ENCODE results near the gene EPB41L5.

The EPB41L5 gene

GRCh38 chr2:120034621-120035020 lies 21.7 kb downstream of the EPB41L5 start:
- no peak for TF ChIP-seq REST (IDR thresholded peaks at IDR 0.05; ENCODE audit: insufficient replicate concordance, low read depth)
- no peak for TF ChIP-seq SPI1 (IDR thresholded peaks at IDR 0.05; ENCODE audit: borderline replicate concordance, low read depth)
- TF ChIP-seq GABPA (IDR thresholded peaks at IDR 0.05; ENCODE audit: low read depth), result no peak
- no peak for TF ChIP-seq POLR2AphosphoS5 (IDR thresholded peaks at IDR 0.05; ENCODE audit: low read depth)
- TF ChIP-seq CTCF (IDR thresholded peaks at IDR 0.05; ENCODE audit: insufficient read depth, low read length), result no peak
- DNase-seq (ENCODE audit: low read depth in 1 of 2, low spot score in 1 of 2), result no peak
- Histone ChIP-seq H3K4me3 (replicated peaks; ENCODE audit: insufficient read depth, low read length) (no peak overlapping the region), H3K27ac (replicated peaks) (no peak overlapping the region), H3K27me3 (ENCODE audit: insufficient read depth, poor library complexity, severe bottlenecking) (no peaks in the 10 kb centered on the region)

GRCh38 chr2:120036145-120036544 lies 23.3 kb downstream of the EPB41L5 start:
- Histone ChIP-seq H3K27me3 (ENCODE audit: insufficient read depth, poor library complexity, severe bottlenecking) (no peaks in the 10 kb centered on the region), H3K27ac (replicated peaks) (no peak overlapping the region), H3K4me3 (replicated peaks; ENCODE audit: insufficient read depth, low read length) (no peak overlapping the region)
- TF ChIP-seq REST (IDR thresholded peaks at IDR 0.05; ENCODE audit: insufficient replicate concordance, low read depth) (no peak), CTCF (IDR thresholded peaks at IDR 0.05; ENCODE audit: insufficient read depth, low read length) (no peak), SPI1 (IDR thresholded peaks at IDR 0.05; ENCODE audit: borderline replicate concordance, low read depth) (no peak), POLR2AphosphoS5 (IDR thresholded peaks at IDR 0.05; ENCODE audit: low read depth) (no peak), GABPA (IDR thresholded peaks at IDR 0.05; ENCODE audit: low read depth) (no peak)
- no peak for DNase-seq (ENCODE audit: low read depth in 1 of 2, low spot score in 1 of 2)

DNA sequence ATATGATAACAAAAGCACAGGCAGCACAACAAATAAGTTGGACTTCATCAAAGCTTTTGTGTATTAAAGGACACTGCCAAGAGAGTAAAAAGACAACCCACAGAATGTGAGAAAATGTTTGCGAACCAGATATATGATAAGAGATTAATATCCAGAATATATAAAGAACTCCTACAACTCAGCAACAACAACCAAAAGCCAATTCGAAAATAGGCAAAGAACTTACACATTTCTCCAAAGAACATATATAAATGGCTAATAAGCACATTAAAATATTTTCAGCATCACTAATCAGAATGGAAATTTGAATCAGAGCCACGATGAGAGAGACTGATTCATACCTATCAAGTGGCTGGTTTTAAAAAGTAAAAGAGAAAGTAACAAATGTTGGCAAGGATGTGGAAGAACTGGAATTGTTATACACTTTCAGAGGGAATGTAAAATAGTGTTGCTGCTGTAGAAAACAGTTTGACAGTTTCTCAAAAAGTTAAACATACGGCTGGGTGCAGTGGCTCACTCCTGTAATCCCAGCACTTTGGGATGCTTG lies 25.2 kb downstream of the EPB41L5 start:
- Histone ChIP-seq H3K4me3 (replicated peaks; ENCODE audit: insufficient read depth, low read length) (no peak overlapping the region), H3K27ac (replicated peaks) (no peak overlapping the region), H3K27me3 (ENCODE audit: insufficient read depth, poor library complexity, severe bottlenecking) (no peaks in the 10 kb centered on the region)
- DNase-seq (ENCODE audit: low read depth in 1 of 2, low spot score in 1 of 2), result no peak
- TF ChIP-seq GABPA (IDR thresholded peaks at IDR 0.05; ENCODE audit: low read depth), result no peak
- no peak for TF ChIP-seq REST (IDR thresholded peaks at IDR 0.05; ENCODE audit: insufficient replicate concordance, low read depth)
- TF ChIP-seq SPI1 (IDR thresholded peaks at IDR 0.05; ENCODE audit: borderline replicate concordance, low read depth), result no peak
- TF ChIP-seq CTCF (IDR thresholded peaks at IDR 0.05; ENCODE audit: insufficient read depth, low read length), result no peak
- no peak for TF ChIP-seq POLR2AphosphoS5 (IDR thresholded peaks at IDR 0.05; ENCODE audit: low read depth)
